Esophagus squamous epithelium (tissue), 4 donors: Measurements from ENCODE around the gene TMEM11.

ENCODE experiments used
- CTCF ChIP-seq, 6 experiments: fragments of 450-650 bp in 4 of 6; fragments of 200-600 bp in 2 of 6; sonication (generic) in 2 of 6; IDR thresholded peaks; one replicate each; pipeline ENCODE4 v1.5.1; 2016 to 2019; ENCODE audit warnings: antibody characterized with exemption in 6 of 6, mild to moderate bottlenecking in 4 of 6, moderate library complexity in 4 of 6
- POLR2A ChIP-seq, 4 donors: fragments of 450-650 bp; IDR thresholded peaks; one replicate each; pipeline ENCODE4 v1.6.1; 2017; ENCODE audit warnings: antibody characterized with exemption in 4 of 4, mild to moderate bottlenecking in 4 of 4, moderate library complexity in 3 of 4

DNA sequence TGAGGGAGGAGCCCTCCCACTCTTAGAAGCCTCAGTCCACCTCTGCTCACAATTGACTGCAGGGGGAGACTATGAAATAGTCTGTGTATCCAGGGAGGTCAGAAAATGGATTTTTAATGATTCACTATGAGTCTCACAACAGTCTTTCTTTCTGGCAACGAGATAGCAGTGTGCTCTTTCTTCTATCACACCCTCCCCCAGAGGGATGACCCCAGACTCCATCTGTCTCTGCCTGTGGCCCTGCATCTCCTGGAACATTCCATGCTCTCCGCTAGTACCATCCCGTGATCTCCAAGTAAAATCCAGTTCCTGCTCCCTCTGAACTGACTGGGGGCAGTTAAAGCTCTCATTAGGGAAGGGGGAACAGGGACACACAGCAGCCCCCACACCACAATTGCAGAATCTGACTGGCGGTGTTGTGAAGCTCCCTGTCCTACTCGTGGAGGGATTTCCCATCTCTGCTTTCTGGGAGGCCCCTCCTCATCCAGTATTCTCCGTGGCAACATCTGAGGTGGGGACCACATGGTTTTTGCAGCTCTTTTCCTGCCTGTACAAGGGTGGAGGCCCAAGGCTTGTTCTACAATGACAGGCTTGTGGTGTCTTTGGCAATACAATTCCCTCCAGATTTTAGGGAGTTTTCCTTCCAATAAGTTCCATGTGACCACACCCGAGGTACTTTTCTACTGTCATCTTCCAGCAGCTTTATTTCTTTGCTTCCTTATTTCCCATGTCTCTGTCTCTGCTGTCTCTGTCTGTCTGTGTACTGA is 19.8 kb upstream of the TMEM11 start:
- no peak for TF ChIP-seq POLR2A (IDR thresholded peaks at IDR 0.05)
- no peak for TF ChIP-seq CTCF (IDR thresholded peaks at IDR 0.05)
